Erythroblast (primary cell): ENCODE data around the gene GPATCH4.

Source experiments
- GATA1 ChIP-seq: IDR thresholded peaks from 2 replicates; pipeline ENCODE4 v1.6.1; 2011; ENCODE audit warnings: low read depth, mild to moderate bottlenecking, control low read depth, low read length, moderate library complexity
- POLR2A ChIP-seq: IDR thresholded peaks from 2 replicates; pipeline ENCODE4 v1.6.1; 2011; ENCODE audit warnings: mild to moderate bottlenecking, low read length

DNA sequence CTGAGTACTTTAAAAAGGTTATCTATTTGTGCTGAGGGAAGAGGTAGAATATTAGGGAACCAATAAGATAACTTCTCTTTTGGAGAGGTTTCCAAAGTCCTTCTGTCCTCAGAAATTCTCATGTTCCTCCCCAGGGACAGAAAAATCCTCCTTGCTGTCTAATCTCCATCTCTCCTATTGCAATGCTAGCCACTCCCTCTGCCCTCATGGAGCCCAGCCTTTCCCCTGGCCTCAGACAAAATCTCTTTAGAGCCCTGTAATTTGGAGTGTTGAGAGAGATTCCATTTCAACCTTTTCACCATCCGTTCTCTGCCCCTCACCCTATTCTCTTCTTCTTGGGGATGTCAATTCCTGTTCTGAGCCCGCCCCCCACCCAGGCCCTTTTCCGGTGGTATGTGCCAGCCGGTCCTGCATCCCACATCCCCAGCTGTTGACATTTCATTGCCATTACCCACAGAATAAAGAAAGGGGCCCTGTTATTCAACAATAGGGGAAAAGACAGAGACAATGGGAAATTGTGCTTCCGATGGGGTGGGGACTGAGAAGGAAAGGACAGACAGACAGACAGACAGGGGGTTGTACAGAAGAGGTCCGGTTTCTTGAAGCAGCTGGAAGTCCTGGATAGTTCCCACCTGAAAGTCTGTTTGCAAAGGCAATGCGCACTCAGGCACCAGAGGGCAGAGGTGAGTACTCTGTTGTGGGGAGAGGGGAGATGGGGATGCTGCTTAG lies 17.7 kb upstream of the GPATCH4 start, which contains the start of gene HAPLN2:
- TF ChIP-seq POLR2A (no peak), GATA1 (no peak)
